ENCODE results near the gene OAS2. TPM values are rescaled to one million over a fixed set of nuclear protein-coding genes. Genes with fewer than 3 reads are reported as not detected.

The OAS2 gene
- total RNA-seq, 1 donor from 2014 or later: 57.7 TPM

- Histone ChIP-seq H3K36me3 (no peaks in the 10 kb centered on the region), H3K9me3 (no peaks in the 10 kb centered on the region), H3K4me1 (no peaks in the 10 kb centered on the region), H3K4me3 (no peak overlapping the region), H3K27ac (no peak overlapping the region), H3K27me3 (no peaks in the 10 kb centered on the region)
- no peak for DNase-seq
- no peak for ATAC-seq
- intact Hi-C loops (cut with DNase I): no loop called here
- TF ChIP-seq, protein P1, sequence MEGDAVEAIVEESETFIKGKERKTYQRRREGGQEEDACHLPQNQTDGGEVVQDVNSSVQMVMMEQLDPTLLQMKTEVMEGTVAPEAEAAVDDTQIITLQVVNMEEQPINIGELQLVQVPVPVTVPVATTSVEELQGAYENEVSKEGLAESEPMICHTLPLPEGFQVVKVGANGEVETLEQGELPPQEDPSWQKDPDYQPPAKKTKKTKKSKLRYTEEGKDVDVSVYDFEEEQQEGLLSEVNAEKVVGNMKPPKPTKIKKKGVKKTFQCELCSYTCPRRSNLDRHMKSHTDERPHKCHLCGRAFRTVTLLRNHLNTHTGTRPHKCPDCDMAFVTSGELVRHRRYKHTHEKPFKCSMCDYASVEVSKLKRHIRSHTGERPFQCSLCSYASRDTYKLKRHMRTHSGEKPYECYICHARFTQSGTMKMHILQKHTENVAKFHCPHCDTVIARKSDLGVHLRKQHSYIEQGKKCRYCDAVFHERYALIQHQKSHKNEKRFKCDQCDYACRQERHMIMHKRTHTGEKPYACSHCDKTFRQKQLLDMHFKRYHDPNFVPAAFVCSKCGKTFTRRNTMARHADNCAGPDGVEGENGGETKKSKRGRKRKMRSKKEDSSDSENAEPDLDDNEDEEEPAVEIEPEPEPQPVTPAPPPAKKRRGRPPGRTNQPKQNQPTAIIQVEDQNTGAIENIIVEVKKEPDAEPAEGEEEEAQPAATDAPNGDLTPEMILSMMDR (IDR thresholded peaks at IDR 0.05): no peak
Measured at GRCh38 chr12:112933129-112933505, 45.2 kb upstream of the OAS2 start.

DNA sequence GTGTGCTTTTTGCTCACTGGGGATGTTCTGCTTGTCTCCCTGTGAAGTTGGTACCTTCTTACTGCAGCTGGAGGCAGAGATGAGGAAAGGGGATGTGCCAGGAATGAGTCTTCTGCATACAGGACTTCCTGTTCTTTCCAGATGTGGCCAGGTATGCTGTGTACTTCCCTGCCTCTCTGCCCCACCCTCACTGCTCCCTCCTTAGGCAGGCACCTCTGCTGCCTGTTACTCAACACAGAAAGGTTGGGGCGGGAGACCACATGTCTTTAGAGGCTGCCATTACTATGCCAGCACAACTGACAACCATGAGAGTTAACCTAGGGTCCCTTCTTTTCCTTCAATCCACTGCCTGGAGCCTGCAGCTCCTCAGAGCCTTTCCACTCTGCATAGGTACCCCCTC is 42.1 kb upstream of the OAS2 start:
- H3K4me1 ChIP-seq: peaks cover 13% of the 10 kb centered on the region
- H3K9me3 ChIP-seq: no peaks in the 10 kb centered on the region
- no peaks in the 10 kb centered on the region for H3K36me3 ChIP-seq
- H3K4me3 ChIP-seq: no peak overlapping the region
- DNase-seq (no peak), ATAC-seq (no peak)
- H3K27ac ChIP-seq: no peak overlapping the region
- no peaks in the 10 kb centered on the region for H3K27me3 ChIP-seq
- TF ChIP-seq, protein P1 (IDR thresholded peaks at IDR 0.05): no peak
- intact Hi-C loops (cut with DNase I): no loop called here

DNA sequence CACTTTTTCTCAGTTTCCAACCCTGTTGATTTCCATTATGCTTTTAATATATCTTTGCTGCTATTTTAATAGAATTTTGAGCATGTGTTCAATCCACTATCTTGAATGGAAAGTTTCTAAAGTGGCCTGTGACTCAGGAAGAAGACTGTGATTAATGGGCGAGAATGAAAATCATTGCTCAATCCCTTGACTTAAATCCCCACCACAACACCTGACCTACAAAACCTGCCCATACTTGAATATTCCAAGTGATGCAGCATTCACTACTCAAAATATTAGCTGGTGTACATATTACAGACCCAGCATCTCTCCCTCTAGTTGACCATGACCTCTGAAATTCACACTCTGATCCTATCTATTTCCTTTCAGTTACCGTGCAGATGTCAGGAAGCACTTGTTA is 41.4 kb upstream of the OAS2 start:
- intact Hi-C loops (cut with DNase I): no loop called here
- TF ChIP-seq, protein P1 (IDR thresholded peaks at IDR 0.05): no peak
- no peak overlapping the region for H3K27ac ChIP-seq
- H3K9me3 ChIP-seq: no peaks in the 10 kb centered on the region
- no peak overlapping the region for H3K4me3 ChIP-seq
- no peaks in the 10 kb centered on the region for H3K27me3 ChIP-seq
- DNase-seq (no peak), ATAC-seq (no peak)
- H3K36me3 ChIP-seq: peaks cover 7% of the 10 kb centered on the region
- peaks cover 13% of the 10 kb centered on the region for H3K4me1 ChIP-seq

GRCh38 chr12:112937741-112938719 is 40.3 kb upstream of the OAS2 start, which contains the start of gene OAS3:
Gene OAS3, plus strand, starts transcription at chr12:112938474. Its CDS starts 57 bp downstream, at chr12:112938531.
- intact Hi-C loops (cut with DNase I): no loop called here
- peaks cover 13% of the 10 kb centered on the region for H3K4me1 ChIP-seq
- peak; percentile 96 for DNase-seq
- H3K27ac ChIP-seq: peak within 1 kb of the TSS; percentile 82
- ATAC-seq: peak; percentile 95
- peak within 1 kb of the TSS; percentile 88 for H3K4me3 ChIP-seq
- no peaks in the 10 kb centered on the region for H3K27me3 ChIP-seq
- H3K36me3 ChIP-seq: peaks cover 12% of the 10 kb centered on the region
- H3K9me3 ChIP-seq: no peaks in the 10 kb centered on the region
- TF ChIP-seq, protein P1 (IDR thresholded peaks at IDR 0.05): no peak

DNA sequence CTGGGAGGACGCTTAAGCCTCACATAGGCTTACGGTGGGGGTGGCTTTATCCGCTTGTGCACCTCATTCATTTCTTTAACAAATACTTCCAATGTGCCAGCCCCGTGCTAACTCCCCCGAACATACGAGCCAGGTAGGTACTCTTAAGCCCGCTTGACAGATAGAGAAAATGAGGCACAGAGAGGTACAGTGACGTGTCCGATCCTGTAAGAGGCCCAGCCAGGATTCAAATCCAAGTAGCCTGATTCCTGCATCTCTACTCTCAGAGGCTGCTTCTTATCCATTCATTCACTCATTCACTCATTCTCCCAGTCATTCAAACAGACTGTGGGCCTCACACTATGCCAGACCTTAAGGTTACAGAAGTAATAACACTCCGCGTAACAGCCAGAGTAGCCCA is 39.6 kb upstream of the OAS2 start:
- intact Hi-C loops (cut with DNase I): no loop called here
- Histone ChIP-seq H3K4me3 (peak overlapping the region; percentile 88), H3K27ac (peak overlapping the region; percentile 82), H3K27me3 (no peaks in the 10 kb centered on the region), H3K36me3 (peaks cover 19% of the 10 kb centered on the region), H3K9me3 (no peaks in the 10 kb centered on the region), H3K4me1 (peaks cover 13% of the 10 kb centered on the region)
- no peak for ATAC-seq
- TF ChIP-seq, protein P1 (IDR thresholded peaks at IDR 0.05): no peak
- no peak for DNase-seq
